Heart right ventricle (tissue), 16 donors: ENCODE results near the gene CARMIL1. TPM values are rescaled to one million over a fixed set of nuclear protein-coding genes. Genes with fewer than 3 reads are reported as not detected.

ENCODE experiments used
- ATAC-seq, 8 donors: fragments of 200-7000 bp; cut with Tn5 transposase; one replicate each; pipeline ENCODE4 v1.9.1; 2020; ENCODE audit warnings: mild to moderate bottlenecking in 8 of 8, moderate library complexity in 8 of 8, moderate number of reproducible peaks in 1 of 8
- DNase-seq, 2 donors: peaks; one replicate each; pipeline ENCODE4 v3.0.0-alpha.2; 2020
- H3K27ac ChIP-seq, 10 donors: fragments of 200-600 bp; sonication (generic) in 2 of 10; one replicate each; pipeline versions ENCODE4 v1.5.0 to v1.8.0; 2020 to 2022; ENCODE audit warnings: mild to moderate bottlenecking in 3 of 10
- H3K27me3 ChIP-seq, 7 donors: fragments of 200-600 bp; one replicate each; pipeline ENCODE4 v1.8.0; 2021 to 2022; ENCODE audit warnings: mild to moderate bottlenecking in 2 of 7
- H3K36me3 ChIP-seq, 9 donors: fragments of 200-600 bp; sonication (generic) in 1 of 9; one replicate each; pipeline versions ENCODE4 v1.5.0 to v1.8.0; 2020 to 2022; ENCODE audit warnings: mild to moderate bottlenecking in 2 of 9
- H3K4me1 ChIP-seq, 9 donors: fragments of 200-600 bp; sonication (generic) in 1 of 9; one replicate each; pipeline versions ENCODE4 v1.5.0 to v1.8.0; 2020 to 2022; ENCODE audit warnings: mild to moderate bottlenecking in 4 of 9
- H3K4me3 ChIP-seq, 10 donors: fragments of 200-600 bp; sonication (generic) in 2 of 10; one replicate each; pipeline versions ENCODE4 v1.5.0 to v1.8.0; 2020 to 2022; ENCODE audit warnings: mild to moderate bottlenecking in 7 of 10, moderate library complexity in 2 of 10
- H3K9me3 ChIP-seq, 11 donors: fragments of 200-600 bp in 10 of 11; sonication (generic) in 2 of 11; one replicate each; pipeline versions ENCODE4 v1.5.0 to v1.8.0; 2013 to 2022; ENCODE audit warnings: mild to moderate bottlenecking in 2 of 11, control low read depth in 1 of 11, moderate library complexity in 1 of 11
- WGBS, 2 donors: extraction: QIAGEN DNeasy Blood & Tissue Kit; methylation state at CpG; one replicate each; pipeline ENCODE4 v1.1.7; 2013; ENCODE audit warnings: inconsistent platforms in 1 of 2; 5-methylcytosine and 5-hydroxymethylcytosine counted together
- intact Hi-C, 10 donors: fragments of 100-400 bp; cut with DNase I; formaldehyde crosslinking; loops; one replicate each; pipeline versions ENCODE4 v1.11.1 to v1.14.2; 2022
- polyA plus RNA-seq, 2 donors: library from polyadenylated mRNA; stranded (reverse); fragments of 200-250 nt; gene quantifications; one replicate each; pipeline ENCODE4 v1.2.3, GENCODE V29; 2013
- total RNA-seq, 10 donors: library from RNA; stranded (reverse); fragmentation: NEBNext Ultra II Directional in 3 of 10; extraction: Animal tissue kit (Norgen Biotek cat#: 25700) in 3 of 10; gene quantifications; one replicate each; pipeline versions ENCODE4 v1.2.1 to v1.2.4, GENCODE V29; 2021 to 2023
- TF ChIP-seq, protein P1 (sequence below), 9 donors: fragments of 200-600 bp; sonication (generic) in 2 of 9; IDR thresholded peaks; one replicate each; pipeline versions ENCODE4 v1.5.0 to v1.8.0; 2021 to 2022; ENCODE audit warnings: antibody characterized with exemption in 9 of 9, mild to moderate bottlenecking in 5 of 9, moderate library complexity in 1 of 9
- donor health status: Arrhythmogenic right ventricular cardiomyopathy.
- donor health status: ischemic (EF 13 %, LVEDD 7.1; RV severe dilation, severe dysfunction).
- donor health status: healthy with polysubstance abuse.
- donor health status: DM: no; HTN: yes; CAD: no.
- donor health status: DM: no; HTN: no; CAD: no.
- donor health status: ischemic (EF 25% LVEDD 6.9; RV normal size, moderate dysfunction).
- donor health status: ischemic (EF 25% LVEDD 5.7; RV mildly dilated, moderate dysfunction).
- donor health status: healthy.
- donor health status: DM: yes; HTN: yes; CAD: no.
- donor health status: Ischemic cardiomyopathy.
- donor health status: ischemic (EF 35%, LVEDD 5.7; RV mildly dilated, moderate dysfunction).
- donor health status: nonischemic (EF 11% LVEDD 7.7; RV severe dilation, severe dysfunction).
- donor health status: DM: yes; HTN: yes; CAD: no.
- donor health status: PGD.
- donor health status: ischemic (EF 29% LVEDD 5.4; RV normal size, mild dysfunction).
- donor health status: nonischemic (EF 23%, LVEDD 6.1; RV moderate dilation, normal function).

The CARMIL1 gene
- total and polyA plus RNA-seq, 12 donors, result 1.2 to 10.3 (median 4.1) TPM

DNA sequence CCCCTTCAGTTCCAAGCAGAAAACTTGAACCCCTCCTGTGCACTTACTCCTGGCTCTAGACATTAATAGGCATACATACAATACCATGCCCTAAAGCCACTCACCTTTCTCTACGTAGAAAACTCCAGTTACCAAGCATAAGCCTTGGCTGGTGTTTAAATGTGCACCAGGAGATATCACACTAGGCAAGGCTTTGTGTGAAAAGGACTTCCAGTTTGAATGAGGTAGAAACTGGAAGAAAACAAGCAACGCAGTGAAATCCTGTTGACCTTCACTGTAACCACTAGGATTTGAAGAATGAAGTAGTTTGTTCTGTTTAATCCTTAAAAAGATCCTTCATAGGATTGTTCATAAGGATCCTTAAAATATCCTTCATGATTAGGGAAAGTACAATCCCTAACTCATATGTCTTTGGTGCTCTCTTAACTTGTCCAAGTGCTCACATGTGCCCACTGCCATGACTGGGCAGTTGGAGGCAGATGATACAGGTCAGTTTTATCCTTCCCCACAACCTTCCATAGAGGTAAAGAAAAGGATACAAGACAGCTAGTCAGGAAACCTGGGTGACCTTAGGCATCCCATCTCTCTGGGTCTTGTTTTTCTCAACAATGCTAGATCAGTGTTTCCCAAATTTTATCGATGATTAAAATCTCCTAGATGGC lies 363.6 kb downstream of the CARMIL1 start:
- DNase-seq (no peak), ATAC-seq (no peak)
- 76 to 79% methylated on average over 3 of the region's 3 CpGs for WGBS, 2 donors
- H3K9me3 ChIP-seq, result peaks cover 0 to 3% (median 0%) of the 10 kb centered on the region in 11 donors
- H3K27me3 ChIP-seq, result peaks cover 0 to 47% (median 19%) of the 10 kb centered on the region in 7 donors
- TF ChIP-seq, protein P1, sequence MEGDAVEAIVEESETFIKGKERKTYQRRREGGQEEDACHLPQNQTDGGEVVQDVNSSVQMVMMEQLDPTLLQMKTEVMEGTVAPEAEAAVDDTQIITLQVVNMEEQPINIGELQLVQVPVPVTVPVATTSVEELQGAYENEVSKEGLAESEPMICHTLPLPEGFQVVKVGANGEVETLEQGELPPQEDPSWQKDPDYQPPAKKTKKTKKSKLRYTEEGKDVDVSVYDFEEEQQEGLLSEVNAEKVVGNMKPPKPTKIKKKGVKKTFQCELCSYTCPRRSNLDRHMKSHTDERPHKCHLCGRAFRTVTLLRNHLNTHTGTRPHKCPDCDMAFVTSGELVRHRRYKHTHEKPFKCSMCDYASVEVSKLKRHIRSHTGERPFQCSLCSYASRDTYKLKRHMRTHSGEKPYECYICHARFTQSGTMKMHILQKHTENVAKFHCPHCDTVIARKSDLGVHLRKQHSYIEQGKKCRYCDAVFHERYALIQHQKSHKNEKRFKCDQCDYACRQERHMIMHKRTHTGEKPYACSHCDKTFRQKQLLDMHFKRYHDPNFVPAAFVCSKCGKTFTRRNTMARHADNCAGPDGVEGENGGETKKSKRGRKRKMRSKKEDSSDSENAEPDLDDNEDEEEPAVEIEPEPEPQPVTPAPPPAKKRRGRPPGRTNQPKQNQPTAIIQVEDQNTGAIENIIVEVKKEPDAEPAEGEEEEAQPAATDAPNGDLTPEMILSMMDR (IDR thresholded peaks at IDR 0.05), result no peak
- H3K36me3 ChIP-seq, result no peaks in the 10 kb centered on the region
- no peak overlapping the region for H3K27ac ChIP-seq
- no peak overlapping the region for H3K4me3 ChIP-seq
- H3K4me1 ChIP-seq, result no peaks in the 10 kb centered on the region
- intact Hi-C loops, result no loop called here

DNA sequence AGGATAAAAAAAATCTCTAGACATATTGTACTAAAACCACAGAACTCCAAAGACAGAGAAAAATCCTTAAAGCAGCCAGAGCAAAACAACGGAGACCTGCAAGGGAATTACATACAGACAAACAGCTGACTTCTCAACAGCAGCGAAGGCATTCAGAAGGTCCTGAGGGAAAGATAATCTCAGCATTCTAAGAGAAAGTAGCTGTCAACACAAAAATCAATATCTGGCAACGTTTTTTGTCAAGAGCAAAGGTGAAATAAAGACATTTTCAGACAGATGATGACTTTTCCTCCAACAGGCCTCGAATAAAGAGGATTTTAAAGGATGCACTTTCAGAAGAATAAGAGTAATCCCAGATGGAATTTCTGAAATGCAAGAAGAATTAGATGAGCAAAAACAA lies 366.7 kb downstream of the CARMIL1 start:
- Histone ChIP-seq H3K9me3 (peaks cover 0 to 3% (median 0%) of the 10 kb centered on the region in 11 donors), H3K27ac (no peak overlapping the region), H3K27me3 (peaks cover 0 to 58% (median 34%) of the 10 kb centered on the region in 7 donors), H3K36me3 (no peaks in the 10 kb centered on the region), H3K4me1 (no peaks in the 10 kb centered on the region), H3K4me3 (no peak overlapping the region)
- TF ChIP-seq, protein P1 (IDR thresholded peaks at IDR 0.05), result no peak
- ATAC-seq, result no peak
- intact Hi-C loops, result no loop called here
- DNase-seq, result no peak
- WGBS, 2 donors, result 45 to 52% methylated on average over 4 of the region's 4 CpGs

DNA sequence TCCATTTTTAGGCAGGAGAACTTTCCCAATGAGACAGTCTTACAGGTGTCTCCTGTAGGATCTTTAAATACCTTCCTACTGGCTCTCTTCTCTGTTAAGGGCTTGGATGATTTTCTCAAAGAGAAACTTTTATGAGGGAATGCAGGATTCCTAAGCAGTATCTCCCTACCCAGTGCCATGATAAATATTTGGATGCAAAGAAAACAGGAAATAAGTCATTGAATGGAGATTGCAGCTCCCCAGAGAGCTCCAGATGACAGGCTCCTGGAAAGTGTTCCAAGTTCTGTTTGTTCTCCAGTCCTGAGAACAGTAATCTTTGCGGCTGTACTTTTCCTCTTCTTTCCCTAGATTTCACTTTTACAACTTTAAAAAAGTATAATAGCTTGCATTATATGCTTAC lies 370.4 kb downstream of the CARMIL1 start:
- H3K27ac ChIP-seq, result no peak overlapping the region
- no peaks in the 10 kb centered on the region for H3K9me3 ChIP-seq
- 30 to 39% methylated on average over 1 of the region's 1 CpG for WGBS, 2 donors
- H3K4me3 ChIP-seq, result no peak overlapping the region
- H3K27me3 ChIP-seq, result peaks cover 0 to 77% (median 42%) of the 10 kb centered on the region in 7 donors
- ATAC-seq (peak in 1 of 8 donors; percentile 38), DNase-seq (no peak)
- H3K36me3 ChIP-seq, result no peaks in the 10 kb centered on the region
- intact Hi-C loops, result no loop called here
- H3K4me1 ChIP-seq, result peaks cover 0 to 7% (median 0%) of the 10 kb centered on the region in 9 donors
- TF ChIP-seq, protein P1 (IDR thresholded peaks at IDR 0.05), result no peak

DNA sequence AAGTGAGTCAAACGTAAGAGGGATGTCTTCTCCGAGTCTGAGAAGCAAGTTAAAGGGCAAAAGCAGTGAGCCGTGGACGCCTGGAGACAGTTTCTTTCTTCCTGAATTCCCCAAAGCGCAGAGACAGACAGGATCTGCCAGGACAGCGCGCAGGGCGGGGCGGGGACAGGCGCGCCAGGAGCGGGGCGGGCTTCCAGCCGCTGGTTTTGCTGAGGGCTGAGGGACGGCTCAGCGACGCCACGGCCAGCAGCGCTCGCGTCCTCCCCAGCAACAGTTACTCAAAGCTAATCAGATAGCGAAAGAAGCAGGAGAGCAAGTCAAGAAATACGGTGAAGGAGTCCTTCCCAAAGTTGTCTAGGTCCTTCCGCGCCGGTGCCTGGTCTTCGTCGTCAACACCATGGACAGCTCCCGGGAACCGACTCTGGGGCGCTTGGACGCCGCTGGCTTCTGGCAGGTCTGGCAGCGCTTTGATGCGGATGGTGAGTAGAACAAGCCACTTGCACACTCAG lies 372.9 kb downstream of the CARMIL1 start, which contains the start of gene SCGN:
Gene SCGN, plus strand, starts transcription at position 209 of the 509 bp plus-strand sequence. Its CDS starts 189 bp downstream, at position 398.
- DNase-seq (peak; percentile 62 to 68), ATAC-seq (peak; percentile 61 to 88 (median 74))
- Histone ChIP-seq H3K4me3 (peak within 1 kb of the TSS in 5 of 10 donors; percentile 16 to 33 (median 27)), H3K27me3 (peaks cover 0 to 70% (median 43%) of the 10 kb centered on the region in 7 donors), H3K9me3 (no peaks in the 10 kb centered on the region), H3K36me3 (no peaks in the 10 kb centered on the region), H3K27ac (no peak within 1 kb of the TSS), H3K4me1 (peaks cover 0 to 7% (median 0%) of the 10 kb centered on the region in 9 donors)
- intact Hi-C loops, result no loop called here
- 1 to 2% methylated on average over 35 of the region's 35 CpGs for WGBS, 2 donors
- TF ChIP-seq, protein P1 (IDR thresholded peaks at IDR 0.05), result no peak
